Measurements from ENCODE around the gene MOG.

DNA sequence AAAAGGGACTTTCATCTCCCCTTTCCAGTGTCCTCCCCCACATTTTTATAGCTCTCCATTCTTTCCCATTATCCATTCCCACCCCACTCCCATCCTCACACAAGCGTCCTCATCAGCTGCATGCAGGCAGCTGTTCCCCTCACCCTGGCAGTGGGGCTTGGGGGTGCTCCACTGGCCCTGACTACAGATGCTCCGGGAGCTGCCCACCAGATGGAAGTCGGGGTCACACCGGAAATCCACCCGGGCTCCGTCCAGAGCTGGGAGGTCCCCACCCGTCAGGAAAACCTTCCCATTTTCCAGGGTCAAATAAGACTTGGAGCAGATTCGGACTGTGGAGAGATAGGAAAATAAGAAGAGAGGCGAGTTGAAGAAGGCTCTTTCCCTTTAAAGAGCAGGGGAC is 26.6 kb upstream of the MOG start:
- TF ChIP-seq, protein P1, sequence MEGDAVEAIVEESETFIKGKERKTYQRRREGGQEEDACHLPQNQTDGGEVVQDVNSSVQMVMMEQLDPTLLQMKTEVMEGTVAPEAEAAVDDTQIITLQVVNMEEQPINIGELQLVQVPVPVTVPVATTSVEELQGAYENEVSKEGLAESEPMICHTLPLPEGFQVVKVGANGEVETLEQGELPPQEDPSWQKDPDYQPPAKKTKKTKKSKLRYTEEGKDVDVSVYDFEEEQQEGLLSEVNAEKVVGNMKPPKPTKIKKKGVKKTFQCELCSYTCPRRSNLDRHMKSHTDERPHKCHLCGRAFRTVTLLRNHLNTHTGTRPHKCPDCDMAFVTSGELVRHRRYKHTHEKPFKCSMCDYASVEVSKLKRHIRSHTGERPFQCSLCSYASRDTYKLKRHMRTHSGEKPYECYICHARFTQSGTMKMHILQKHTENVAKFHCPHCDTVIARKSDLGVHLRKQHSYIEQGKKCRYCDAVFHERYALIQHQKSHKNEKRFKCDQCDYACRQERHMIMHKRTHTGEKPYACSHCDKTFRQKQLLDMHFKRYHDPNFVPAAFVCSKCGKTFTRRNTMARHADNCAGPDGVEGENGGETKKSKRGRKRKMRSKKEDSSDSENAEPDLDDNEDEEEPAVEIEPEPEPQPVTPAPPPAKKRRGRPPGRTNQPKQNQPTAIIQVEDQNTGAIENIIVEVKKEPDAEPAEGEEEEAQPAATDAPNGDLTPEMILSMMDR (IDR thresholded peaks at IDR 0.05; ENCODE audit: low read depth, low read length, poor library complexity, severe bottlenecking): no peak
- TF ChIP-seq EZH2phosphoT487 (IDR thresholded peaks at IDR 0.05; ENCODE audit: borderline replicate concordance, low read length): no peak
